Measurements from ENCODE around the gene UGT1A6.

Gene UGT1A6

DNA sequence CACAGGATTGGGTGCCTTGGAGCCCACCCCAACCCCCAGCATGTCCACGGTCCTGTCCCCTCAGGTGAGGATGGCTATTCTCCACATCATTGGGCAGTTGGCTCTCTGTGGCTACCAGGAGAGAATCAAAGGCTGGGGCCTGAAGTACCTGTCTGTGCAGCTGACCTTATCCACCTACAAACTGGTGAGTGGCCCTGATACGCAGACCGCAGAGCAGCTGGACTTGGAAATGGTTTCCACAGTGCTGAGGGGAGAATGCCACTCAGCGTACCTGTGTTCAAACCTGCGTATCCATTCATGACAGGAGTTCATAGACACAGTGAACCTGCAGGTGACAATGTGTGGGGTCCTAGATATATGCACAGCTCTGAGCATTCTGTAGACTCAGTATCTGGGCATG, 107.0 kb downstream of the UGT1A6 start:
- TF ChIP-seq, protein P1, sequence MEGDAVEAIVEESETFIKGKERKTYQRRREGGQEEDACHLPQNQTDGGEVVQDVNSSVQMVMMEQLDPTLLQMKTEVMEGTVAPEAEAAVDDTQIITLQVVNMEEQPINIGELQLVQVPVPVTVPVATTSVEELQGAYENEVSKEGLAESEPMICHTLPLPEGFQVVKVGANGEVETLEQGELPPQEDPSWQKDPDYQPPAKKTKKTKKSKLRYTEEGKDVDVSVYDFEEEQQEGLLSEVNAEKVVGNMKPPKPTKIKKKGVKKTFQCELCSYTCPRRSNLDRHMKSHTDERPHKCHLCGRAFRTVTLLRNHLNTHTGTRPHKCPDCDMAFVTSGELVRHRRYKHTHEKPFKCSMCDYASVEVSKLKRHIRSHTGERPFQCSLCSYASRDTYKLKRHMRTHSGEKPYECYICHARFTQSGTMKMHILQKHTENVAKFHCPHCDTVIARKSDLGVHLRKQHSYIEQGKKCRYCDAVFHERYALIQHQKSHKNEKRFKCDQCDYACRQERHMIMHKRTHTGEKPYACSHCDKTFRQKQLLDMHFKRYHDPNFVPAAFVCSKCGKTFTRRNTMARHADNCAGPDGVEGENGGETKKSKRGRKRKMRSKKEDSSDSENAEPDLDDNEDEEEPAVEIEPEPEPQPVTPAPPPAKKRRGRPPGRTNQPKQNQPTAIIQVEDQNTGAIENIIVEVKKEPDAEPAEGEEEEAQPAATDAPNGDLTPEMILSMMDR (IDR thresholded peaks at IDR 0.05; ENCODE audit: low read depth, low read length), result no peak

DNA sequence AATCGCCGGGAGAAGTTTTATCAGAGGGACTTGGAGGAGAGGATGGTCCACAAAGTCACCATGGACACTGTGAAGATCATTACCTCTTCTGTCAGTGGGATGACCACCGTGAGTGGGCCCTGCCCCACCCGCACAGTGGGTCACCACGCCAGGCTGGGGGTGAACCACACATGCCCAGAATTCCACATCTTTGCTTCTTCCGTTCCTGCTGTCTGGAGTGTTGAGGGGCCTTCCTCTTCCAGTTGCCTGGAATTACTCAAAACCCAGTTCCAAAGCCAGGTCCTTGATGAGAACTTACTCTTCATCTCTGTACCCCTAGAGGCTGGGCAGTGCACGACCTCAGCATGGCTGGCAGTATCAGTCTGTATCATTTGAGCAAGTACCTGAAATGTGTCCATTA, 107.5 kb downstream of the UGT1A6 start:
- TF ChIP-seq, protein P1 (IDR thresholded peaks at IDR 0.05; ENCODE audit: low read depth, low read length), result no peak
- DNase-seq (ENCODE audit: extremely low read depth, low read depth), result no peak

More for the DNA sequence above, 107.0 kb downstream of the UGT1A6 start:
- DNase-seq (ENCODE audit: extremely low read depth, low read depth), result no peak

DNA sequence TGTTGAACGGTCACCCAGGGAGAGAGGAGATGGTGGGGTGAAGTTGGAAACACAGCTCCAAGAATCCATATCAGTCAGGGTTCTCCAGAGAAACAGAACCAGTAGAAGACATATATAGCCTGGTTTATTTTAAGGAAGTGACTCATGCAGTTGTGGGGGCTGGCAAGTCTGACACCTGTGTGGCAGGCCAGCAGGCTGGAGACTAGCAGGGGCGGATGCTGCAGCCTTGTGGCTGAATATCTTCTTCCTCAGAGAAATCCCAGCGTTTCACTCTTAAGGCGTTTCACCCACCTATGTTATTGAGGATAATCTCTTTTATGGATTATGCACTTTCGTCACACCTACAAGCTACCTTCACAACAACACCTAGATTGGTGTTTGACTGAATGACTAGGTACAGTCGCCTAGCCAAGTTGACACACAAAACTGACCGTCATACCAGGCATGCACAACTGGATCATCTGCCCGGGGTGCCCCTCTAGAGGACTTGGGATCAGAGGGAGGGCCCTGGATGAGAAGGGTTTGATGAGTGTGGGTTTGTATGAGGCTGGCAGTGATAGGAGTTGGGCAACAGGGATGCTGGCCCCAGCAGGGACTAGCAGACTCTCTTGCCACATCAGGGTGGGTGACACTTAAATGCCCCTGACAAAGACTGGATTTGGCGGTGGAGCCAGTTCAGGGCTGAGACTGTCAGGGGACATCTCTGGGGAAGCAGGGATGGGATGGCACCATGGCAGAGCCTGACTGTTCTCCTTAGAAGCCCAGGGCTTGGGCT, 108.9 kb downstream of the UGT1A6 start:
- no peak for DNase-seq (ENCODE audit: extremely low read depth, low read depth)
- TF ChIP-seq, protein P1 (IDR thresholded peaks at IDR 0.05; ENCODE audit: low read depth, low read length), result no peak

DNA sequence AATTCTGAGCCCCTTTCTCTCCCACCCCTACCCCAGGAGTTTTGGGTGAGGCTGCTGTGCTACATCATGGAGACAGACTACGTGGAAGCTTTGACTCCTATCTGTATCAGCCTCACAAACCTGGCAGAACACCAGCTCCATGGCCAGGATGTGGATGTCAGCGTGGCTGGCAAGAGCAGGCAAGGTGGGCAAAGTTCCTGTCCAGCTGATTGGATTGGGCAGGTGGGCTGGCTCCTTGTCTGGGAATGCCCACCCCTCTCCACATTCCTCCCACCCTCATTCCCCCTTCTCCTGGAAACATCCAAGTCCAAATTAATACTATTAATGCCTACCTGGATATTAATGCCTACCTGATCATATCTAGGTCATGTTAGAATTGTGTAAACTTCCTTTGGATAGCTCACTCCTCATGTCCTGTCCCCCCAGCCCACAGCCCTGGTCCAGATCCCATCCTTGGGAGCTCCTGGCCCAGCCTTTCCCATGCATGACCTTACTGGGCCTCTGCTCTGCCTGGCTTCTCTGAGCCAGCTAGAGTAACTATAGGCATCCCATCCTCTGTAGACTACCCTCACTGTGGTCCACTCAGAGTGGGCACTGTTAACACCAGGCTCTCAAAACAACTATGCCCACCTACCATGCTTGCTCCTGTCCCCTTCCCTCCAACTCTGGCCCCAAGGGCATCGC, 109.6 kb downstream of the UGT1A6 start:
- TF ChIP-seq, protein P1 (IDR thresholded peaks at IDR 0.05; ENCODE audit: low read depth, low read length), result no peak
- no peak for DNase-seq (ENCODE audit: extremely low read depth, low read depth)

DNA sequence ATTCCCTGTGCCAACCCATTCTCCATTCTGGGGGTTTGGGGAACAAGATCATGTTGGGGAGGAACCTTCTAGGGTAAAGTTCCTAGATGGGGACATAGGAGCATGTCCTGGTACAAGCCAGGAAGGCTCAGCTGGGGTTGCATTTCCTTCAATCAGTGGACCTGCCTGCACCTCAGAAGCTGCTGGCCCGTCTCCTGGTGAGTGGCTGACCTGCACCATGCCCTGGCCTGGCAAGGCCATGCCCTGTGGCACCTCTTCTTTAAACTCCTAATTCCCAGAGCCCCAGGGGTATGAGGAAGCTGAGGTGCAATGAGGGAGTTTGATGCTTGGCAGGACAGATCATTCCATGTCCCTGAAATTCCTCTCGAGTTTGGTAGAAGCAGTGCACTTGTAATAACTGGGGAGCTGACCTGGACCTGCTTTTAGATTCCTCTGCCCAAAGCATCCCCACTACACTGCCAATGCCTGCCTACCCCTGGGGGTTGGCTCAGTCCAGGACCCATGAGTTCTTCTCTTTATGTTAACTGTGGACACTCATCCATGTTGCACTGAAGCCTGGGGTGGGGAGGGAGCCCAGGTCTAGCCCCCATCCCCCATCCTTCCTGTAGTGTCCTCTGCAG, 110.7 kb downstream of the UGT1A6 start:
- TF ChIP-seq, protein P1 (IDR thresholded peaks at IDR 0.05; ENCODE audit: low read depth, low read length), result no peak
- no peak for DNase-seq (ENCODE audit: extremely low read depth, low read depth)

- TF ChIP-seq, protein P1 (IDR thresholded peaks at IDR 0.05; ENCODE audit: low read depth, low read length), result no peak
- DNase-seq (ENCODE audit: extremely low read depth, low read depth), result no peak
Observed at GRCh38 chr2:233803994-233804393, 111.3 kb downstream of the UGT1A6 start.

Measured in AG09319 (cell line).